ENCODE results near the gene AMY2B.
"Not testable (repeated sequence)": the region's sequence is repeated elsewhere in the genome, so short reads cannot be mapped to it uniquely, and the experiment has no call there.

Gene AMY2B

DNA sequence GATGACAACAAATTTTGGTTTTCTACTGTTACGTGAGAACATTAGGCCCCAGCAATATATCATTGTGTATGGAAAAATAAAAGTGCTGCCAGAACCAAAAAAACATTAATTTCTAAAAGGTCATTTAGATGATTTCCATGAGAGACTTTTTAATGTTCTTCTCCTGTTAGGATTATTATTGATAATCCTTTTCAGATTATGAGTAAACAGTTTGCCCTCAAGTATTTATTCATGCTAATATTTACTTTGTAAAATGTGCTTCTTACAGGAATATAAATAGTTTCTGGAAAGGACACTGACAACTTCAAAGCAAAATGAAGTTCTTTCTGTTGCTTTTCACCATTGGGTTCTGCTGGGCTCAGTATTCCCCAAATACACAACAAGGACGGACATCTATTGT, at the start of gene AMY2B:
AMY2B (plus strand) TSS at position 301 of the 400 bp plus-strand sequence; CDS start at position 315, 14 bp downstream.
- not testable (repeated sequence) for DNase-seq (ENCODE audit: low read depth)

DNA sequence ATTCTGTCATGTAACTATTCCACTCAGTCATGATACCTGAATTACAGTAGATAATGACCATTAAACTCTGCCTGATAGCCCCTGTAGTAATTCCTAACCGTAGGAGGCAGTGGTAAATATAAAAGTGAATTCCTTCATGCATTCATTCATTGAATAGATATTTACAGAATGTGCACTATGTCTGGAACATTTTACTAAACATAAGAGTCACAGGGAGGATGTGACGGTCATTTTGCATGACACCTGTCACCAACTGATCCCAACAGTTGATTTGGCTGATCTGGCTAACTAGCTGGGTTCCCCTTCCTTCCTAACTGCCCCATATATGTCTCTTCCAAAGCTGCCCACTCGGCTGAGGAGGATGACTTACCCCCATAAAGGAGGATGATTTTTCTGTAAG, 48.0 kb upstream of the AMY2B start:
- no peak for DNase-seq (ENCODE audit: low read depth)

DNA sequence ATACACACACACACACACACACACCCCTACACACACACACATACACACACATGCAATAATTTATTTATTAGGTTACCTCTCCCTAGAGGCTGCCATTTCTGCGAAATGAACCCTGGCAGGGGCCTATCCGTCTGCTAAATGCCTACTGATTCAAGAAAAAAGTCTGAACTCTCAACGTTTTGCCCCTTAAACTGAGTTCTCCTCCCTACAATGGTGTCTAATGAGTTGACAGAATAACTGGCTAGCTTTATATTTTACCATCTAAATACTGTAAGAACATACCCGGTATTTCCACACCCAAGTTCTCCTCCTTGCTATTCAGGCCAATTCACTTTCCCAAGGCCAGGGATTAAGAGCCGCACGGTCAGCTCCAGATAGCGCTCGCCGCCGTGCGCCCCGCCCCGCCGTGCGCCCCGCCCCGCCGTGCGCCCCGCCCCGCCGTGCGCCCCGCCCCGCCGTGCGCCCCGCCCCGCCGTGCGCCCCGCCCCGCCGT, 46.2 kb upstream of the AMY2B start:
- peak; percentile 75 for DNase-seq (ENCODE audit: low read depth)

DNA sequence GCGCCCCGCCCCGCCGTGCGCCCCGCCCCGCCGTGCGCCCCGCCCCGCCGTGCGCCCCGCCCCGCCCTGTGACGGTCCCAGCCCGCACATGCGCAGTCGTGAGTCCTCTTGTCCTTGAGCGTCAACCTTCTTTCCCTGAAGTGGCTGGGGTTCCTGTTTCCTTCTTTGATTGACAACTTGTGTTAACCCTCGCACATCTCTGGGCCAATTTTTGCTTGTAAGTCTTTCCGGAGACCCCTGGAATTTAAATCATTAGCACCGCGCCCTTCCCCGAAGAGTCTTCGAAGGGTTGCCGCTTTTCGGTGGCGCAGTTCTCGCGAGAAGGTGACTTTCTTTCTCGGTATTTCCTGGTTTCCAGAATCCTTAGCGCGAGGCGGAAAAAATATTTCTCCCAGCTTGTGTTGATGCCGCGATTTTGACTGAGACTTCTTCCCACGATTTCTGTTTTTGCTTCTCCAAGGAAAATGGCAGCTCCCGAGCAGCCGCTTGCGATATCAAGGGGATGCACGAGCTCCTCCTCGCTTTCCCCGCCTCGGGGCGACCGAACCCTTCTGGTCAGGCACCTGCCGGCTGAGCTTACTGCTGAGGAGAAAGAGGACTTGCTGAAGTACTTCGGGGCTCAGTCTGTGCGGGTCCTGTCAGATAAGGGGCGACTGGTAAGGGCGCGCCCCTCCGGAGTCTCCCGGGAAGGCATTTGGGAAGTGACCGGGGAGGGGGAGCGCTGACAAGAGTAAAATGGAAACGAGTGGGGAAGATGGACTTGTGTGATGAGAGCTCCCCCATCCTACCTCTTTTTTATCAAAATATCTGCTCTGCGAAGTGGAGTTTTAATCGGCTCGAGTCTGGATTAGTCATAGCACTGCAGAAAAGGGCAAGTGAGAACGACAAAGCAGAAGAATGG, 45.5 kb upstream of the AMY2B start, which contains the start of gene RNPC3:
RNPC3 (plus strand) TSS at position 93 of the 901 bp plus-strand sequence; CDS start at position 465, 372 bp downstream.
- DNase-seq (ENCODE audit: low read depth), result peak; percentile 87

DNA sequence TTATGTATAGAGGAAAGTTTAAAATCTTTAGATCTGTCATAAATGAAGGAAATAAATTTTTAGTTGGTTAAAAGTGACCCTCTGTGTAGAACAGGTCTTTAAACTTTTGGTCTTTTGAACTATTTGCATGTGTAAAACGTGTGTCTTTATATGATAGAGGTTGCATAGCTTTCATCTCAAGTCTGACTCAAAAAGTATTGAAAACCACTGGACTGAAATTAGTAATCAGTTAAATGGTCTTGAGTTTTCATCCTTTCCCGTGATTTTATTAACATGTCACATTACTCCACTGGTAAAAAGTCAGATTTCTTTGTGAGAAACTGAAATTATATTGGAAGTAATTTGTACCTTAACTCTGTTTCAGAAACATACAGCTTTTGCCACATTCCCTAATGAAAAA, 44.1 kb upstream of the AMY2B start:
- DNase-seq (ENCODE audit: low read depth), result no peak

DNA sequence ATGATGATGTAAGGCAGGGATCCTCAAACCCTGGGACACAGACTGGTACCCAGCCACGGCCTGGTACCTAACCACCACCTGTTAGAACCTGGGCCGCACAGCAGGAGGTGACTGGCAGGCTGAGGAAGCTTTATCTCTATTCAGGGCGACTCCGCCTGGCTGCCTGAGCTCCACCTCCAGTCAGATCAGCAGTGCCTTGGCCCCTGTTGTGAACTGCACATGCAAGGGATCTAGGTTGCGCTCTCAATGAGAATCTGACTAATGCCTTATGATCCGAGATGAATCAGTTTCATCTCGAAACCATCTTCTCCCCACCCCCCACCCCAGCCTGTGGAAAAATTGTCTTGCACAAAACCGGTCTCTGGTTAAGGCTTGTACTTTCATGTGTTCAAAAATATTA, 41.6 kb upstream of the AMY2B start:
- peak; percentile 80 for DNase-seq (ENCODE audit: low read depth)

DNA sequence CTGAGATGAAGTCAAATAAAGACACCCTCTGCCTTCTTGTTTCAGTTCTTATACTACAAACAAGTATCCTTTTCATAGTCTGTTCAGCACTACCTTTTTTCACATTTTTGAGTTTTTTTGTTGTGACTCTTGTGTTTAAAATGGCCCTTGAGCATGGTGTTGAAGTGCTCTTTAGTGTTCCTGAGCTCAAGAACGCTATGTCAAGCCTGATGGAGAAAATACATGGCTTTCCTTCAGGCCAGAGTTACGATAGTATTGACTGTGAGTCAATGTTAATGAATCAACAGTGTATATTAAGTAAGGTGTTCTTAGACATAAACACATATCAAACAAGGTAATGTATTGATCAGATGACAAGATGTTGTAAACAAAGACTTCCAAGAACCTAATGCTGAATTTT, 33.2 kb upstream of the AMY2B start:
- DNase-seq (ENCODE audit: low read depth), result no peak

DNA sequence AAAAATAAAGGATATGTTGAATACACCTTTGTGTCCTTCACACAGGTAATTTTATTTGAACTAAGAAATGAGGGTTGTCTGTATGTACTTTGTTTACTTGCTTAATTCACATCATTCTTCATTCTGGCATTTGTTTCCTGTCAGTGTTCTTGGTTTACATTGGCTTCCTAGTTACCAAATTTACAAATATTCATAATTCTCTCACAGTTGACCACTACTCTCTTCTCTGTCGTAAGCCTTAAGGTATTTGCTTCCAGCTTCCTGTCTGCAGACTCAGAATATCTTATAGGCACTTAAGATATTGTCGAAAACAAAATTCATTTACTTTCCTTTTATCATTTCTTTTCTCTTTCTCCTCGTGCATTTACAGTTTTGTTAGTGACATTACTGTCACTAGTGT, 30.0 kb upstream of the AMY2B start:
- DNase-seq (ENCODE audit: low read depth), result peak; percentile 30

DNA sequence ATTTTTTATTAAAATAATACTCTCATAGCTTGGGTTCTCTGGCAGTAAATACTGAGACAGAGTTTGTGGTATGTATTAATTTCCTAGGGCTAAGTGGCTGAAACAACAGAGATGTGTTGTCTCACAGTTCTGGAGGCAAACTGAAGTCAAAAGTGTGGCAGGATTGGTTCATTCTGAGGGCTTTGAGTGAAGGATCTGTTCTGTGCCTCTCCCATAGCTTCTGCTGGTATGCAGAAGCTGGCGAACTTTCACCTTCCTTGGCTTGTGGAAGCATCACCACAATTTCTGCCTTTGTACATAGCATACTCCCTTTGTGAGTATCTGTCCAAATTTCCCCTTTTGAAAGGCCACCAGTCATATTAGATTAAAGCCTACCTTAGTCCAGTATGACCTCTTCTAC, 24.9 kb upstream of the AMY2B start:
- no peak for DNase-seq (ENCODE audit: low read depth)

DNA sequence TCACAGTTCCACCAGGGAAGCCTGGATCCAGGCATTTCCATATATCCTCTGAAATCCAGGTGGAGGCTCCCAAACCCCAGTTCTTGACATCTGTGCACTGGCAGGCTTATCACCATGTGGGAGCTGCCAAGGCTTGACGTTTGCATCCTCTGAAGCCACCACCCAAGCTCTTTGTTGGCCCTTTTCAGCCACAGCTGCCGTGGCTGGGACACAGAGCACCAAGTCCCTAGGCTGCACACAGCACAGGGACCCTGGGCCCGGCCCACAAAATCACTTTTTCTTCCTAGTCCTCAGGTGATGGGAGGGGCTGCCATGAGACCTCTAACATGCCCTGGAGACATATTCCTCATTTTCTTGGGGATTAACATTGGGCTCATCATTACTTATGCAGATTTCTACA, 23.5 kb upstream of the AMY2B start:
- no peak for DNase-seq (ENCODE audit: low read depth)

DNA sequence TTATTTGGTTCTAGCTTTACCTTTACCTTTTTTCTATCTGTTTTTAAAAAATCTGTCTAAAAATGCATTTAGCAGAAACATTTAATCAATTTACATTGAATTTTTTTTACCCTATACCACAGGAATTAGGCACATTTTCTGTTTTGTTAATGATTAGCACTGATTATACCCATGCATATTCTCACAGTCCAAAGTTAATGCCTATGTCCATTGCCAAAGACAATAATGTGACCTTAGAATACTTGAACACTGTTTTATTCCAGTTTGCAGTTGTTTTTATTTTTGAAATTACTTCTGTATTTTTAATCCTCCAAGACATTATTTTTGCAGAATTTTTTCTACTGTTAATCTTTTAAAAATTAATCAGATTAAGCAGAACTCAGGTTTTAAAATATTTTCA, 11.0 kb upstream of the AMY2B start:
- DNase-seq (ENCODE audit: low read depth), result no peak

DNA sequence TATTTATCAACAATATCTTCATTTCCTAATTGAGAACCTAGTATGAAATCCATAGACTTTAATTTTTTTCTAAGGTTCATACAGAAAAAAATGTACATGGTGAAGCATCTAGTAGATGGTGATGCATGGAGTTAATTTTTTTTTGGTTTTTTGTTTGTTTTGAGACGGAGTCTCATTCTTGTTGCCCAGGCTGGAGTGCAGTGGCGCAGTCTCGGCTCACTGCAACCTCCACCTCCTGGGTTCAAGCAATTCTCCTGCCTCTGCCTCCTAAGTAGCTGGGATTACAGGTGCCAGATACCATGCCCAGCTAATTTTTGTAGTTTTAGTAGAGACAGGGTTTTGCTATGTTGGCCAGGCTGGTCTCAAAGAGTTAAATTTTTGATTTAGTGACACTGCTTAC, 10.3 kb upstream of the AMY2B start:
- DNase-seq (ENCODE audit: low read depth), result not testable (repeated sequence)

DNA sequence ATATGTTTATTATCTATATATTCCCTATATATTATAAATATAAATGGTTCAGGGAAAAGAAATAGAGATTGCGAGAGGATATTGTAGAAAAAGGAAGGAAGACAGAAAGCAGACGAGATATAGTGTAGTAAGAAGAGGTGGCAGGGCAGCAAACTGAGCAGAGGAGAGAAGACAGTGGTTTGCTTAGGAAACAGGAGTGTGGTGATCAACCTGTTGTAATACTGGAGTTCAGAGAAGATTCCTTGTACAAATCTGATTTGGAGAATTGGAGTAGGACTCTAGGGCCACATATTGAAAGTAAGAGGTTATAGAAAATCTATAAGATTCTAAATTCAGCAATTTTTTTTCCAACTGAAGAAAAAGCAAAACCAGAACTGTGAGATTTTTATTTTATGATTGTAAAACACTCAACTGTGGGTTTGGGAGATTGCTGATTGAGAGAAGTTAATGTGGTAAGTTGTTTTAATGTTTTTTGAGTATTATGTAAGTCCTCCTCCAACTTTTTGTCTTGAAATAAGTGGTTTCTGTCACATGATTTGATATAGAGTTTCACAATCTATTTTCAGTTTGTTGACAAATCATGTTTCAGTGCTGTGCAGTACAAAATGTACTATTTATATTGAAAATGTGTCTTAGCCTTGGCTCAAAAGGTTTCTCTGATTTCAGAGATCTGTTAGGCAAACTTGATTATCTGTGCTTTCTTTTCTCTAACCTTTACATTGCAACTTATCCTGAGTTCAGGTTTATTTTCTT, 9.6 kb upstream of the AMY2B start:
- DNase-seq (ENCODE audit: low read depth), result peak; percentile 67

DNA sequence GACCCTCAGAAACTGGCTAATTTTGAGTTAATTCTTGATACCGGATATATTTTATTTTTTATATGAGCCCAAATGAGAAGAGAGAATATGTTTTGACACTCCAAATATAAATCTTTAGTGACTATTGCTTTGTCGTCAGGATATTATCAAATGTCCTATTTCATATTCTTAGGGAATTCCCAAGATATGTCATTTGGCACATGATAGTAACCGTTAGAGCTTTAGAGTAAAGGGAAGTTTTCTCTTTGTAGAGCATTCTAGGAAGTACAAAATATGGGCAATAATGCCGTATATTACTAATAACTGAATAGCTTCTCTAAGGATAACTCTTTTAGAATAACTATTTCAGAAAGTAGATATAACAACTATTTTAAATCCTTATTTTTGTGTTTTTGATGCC, 8.3 kb upstream of the AMY2B start:
- DNase-seq (ENCODE audit: low read depth), result no peak

DNA sequence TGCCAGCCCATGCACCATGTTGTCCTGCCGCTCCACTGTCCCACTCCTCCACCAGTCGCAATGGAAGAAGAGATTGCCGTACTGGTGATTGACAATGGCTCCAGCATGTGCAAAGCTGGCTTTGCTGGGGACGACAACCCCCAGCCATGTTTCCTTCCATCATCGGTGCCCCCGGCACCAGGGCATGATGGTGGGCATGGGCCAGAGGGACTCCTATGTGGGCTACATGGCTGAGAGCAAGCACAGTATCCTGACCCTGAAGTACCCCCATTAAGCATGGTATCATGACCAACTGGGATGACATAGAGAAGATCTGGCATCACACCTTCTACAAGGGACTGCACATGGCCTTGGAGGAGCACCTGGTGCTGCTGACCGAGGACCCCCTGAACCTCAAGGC, 1.9 kb upstream of the AMY2B start:
- no peak for DNase-seq (ENCODE audit: low read depth)

DNA sequence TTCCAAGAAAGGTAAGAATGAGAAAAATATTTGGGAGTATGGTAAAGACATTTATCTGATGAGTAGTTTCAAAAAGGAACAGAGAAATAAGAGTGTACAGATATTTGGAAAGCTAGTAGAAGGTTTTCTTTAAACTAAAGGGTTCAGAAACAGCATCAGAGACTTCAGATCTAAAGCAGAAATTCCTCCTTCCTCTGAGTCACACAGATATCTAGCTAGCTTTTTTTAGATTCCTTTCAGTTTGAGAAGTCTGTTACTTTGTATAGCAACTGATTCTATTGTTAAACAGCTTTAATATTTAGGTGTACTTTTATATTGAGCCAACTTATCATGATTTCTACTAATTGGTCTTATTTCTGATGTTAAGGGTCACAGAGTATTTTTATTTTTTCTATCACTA, 4.7 kb downstream of the AMY2B start:
- peak; percentile 1 for DNase-seq (ENCODE audit: low read depth)

DNA sequence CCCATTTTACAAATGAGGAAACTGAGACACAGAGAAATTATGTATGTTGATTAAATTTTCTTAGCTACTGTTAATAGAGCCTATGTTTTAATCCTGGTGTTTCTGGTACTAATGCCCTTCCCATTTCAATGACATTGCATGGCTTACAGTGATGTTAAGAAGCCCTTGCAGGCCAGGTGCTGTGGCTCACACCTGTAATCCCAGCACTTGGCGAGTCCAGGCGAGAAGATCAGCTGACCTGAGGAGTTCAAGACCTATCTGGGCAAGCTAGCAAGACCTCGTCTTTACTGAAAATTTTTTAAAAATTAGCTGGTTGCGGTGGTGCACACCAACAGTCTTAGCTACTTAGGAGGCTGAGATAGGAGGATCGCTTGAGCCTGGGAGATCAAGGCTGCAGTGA, 5.4 kb downstream of the AMY2B start:
- DNase-seq (ENCODE audit: low read depth), result not testable (repeated sequence)

DNA sequence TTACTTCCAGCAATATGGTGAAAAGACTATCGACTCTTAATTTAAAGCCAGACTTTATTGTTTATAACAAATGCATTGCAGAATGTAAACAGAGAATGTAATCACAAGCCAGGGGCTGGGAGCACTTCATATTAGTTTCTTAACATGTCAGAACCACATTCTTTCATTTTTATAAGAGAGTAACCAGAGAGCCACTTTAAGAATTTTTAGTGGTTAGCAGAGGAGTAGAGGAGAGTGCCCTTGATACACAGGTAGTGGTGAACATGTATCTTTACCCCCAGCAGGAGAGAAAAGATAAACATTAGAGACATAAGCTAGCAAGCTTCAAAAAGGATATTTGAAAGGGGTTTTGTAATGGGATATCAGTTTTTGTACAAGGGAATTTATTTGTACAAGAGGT, 11.1 kb downstream of the AMY2B start:
- no peak for DNase-seq (ENCODE audit: low read depth)

DNA sequence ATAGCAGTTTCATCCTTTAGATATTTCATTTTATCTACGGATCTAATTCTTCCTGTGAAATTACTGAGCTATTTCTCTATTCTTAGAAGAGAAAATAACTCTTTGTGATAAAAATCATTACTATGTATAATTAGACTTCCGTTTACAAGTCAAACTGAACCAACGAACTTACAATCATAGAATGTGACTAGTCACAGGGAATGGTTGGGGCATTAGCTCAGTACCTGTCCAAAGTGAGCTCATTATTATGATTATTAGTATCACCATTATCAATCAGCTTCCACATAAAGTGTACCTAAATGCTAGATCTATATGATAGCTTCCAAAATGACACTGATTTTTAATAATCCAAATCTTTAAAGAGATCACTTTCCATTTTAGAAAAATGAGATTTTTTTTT, 12.5 kb downstream of the AMY2B start:
- DNase-seq (ENCODE audit: low read depth), result no peak

DNA sequence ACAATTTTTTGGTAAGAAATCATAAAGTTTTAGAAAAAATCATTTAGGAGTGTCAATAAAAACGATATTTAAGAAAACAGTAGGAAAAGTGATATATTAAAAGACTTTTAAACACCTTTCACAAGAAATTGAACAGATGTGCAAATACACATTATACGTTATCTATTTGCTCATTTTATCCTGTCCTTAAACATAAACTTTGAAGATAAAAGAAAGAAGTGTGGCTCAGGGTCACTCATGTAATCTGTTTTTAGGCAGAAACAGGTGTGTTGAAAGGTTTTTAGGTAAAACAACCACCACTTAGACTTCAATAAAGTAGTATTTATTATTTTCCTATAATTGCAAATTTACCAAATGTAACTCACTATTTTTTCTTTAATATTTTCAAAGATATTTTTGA, 13.1 kb downstream of the AMY2B start:
- no peak for DNase-seq (ENCODE audit: low read depth)

DNA sequence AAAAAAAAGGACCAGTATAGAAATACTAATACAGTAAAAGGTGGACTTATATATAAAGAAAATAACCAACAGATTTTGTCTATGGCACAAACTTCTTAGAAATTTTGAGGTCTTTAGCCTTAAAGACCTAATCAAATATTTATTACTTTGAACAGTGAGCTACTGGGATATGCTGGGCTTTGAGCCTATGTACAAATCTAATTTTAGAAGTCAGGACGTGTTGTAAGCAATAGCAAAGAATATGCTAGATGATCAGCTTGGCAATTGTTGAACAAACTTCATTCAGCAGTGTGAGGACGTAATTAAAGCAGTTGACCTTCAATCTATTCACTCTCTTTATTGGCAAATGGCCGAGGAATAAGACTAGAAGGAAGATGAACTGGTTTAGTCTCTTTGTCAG, 31.4 kb downstream of the AMY2B start:
- DNase-seq (ENCODE audit: low read depth), result not testable (repeated sequence)

DNA sequence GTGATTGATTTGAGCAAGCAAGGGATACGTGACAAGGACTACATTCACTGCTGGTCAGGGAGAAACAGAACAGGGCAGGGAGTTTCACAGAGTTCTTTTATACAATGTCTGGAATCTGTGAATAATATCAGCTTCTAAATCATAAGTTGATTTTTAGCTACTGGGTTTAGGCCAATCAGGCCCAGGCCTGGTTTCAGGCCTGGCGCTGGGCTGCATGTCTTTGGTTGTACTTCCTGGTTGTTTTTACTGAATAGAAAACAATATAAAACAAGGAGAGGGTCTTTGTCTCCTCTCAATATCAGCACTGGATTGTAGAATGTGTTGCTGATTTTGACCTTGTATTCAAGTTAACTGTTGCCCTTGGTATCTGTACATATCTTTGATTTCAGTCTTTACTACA, 45.0 kb downstream of the AMY2B start:
- DNase-seq (ENCODE audit: low read depth), result no peak

DNA sequence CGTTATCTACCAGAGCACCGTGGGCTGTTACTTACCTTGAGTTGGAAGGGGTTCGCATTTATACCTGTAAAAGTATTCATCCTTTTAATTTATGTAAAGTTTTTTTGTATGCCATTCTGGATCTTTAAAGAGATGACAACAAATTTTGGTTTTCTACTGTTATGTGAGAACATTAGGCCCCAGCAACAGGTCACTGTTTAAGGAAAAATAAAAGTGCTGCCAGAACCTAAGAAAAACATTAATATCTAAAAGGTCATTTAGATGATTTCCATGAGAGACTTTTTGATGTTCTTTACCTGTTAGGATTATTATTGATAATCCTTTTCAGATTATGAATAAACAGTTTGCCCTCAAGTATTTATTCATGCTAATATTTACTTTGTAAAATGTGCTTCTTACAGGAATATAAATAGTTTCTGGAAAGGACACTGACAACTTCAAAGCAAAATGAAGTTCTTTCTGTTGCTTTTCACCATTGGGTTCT, 45.6 kb downstream of the AMY2B start, which contains the start of gene AMY2A:
AMY2A (plus strand) TSS at position 434 of the 484 bp plus-strand sequence; CDS start at position 448, 14 bp downstream.
- DNase-seq (ENCODE audit: low read depth), result not testable (repeated sequence)

All from iris pigment epithelial cell (primary cell).